GM10847 (cell line): Measurements from ENCODE around the gene SPACA5B.
"Not testable (repeated sequence)": the region's sequence is repeated elsewhere in the genome, so short reads cannot be mapped to it uniquely, and the experiment has no call there.

Experiments used
- POLR2A ChIP-seq: IDR thresholded peaks from 2 replicates; pipeline ENCODE4 v1.6.1; 2011; ENCODE audit not compliant: insufficient read length; ENCODE audit errors: extremely low read depth

Gene SPACA5B

GRCh38 chrX:48130326-48130725, at the start of gene SPACA5B:
SPACA5B (plus strand) TSS chrX:48130626; CDS start chrX:48130688, 62 bp downstream.
- not testable (repeated sequence) for TF ChIP-seq POLR2A

GRCh38 chrX:48083212-48083611, 47.2 kb upstream of the SPACA5B start:
- no peak for TF ChIP-seq POLR2A

GRCh38 chrX:48083706-48084105, 46.7 kb upstream of the SPACA5B start:
- no peak for TF ChIP-seq POLR2A

GRCh38 chrX:48086082-48086481, 44.3 kb upstream of the SPACA5B start:
- TF ChIP-seq POLR2A, result no peak

GRCh38 chrX:48090123-48090522, 40.3 kb upstream of the SPACA5B start:
- no peak for TF ChIP-seq POLR2A

- TF ChIP-seq POLR2A, result no peak
Measured at GRCh38 chrX:48101443-48101842, 29.0 kb upstream of the SPACA5B start.

GRCh38 chrX:48102874-48103374, 27.5 kb upstream of the SPACA5B start:
- no peak for TF ChIP-seq POLR2A

GRCh38 chrX:48107717-48108116, 22.7 kb upstream of the SPACA5B start:
- TF ChIP-seq POLR2A, result no peak

- no peak for TF ChIP-seq POLR2A
Measured at GRCh38 chrX:48153769-48154168, 23.3 kb downstream of the SPACA5B start.

- no peak for TF ChIP-seq POLR2A
Measured at GRCh38 chrX:48154796-48155195, 24.4 kb downstream of the SPACA5B start.

GRCh38 chrX:48156014-48156413, 25.6 kb downstream of the SPACA5B start:
- no peak for TF ChIP-seq POLR2A

- no peak for TF ChIP-seq POLR2A
Measured at GRCh38 chrX:48165241-48165640, 34.8 kb downstream of the SPACA5B start.

GRCh38 chrX:48179691-48180090, 49.3 kb downstream of the SPACA5B start:
- no peak for TF ChIP-seq POLR2A

GRCh38 chrX:48180811-48181210, 50.4 kb downstream of the SPACA5B start:
- TF ChIP-seq POLR2A, result no peak
